ENCODE measurements around the gene SPATA24. TPM values are rescaled to one million over a fixed set of nuclear protein-coding genes. Genes with fewer than 3 reads are reported as not detected.

The SPATA24 gene
- total and polyA plus RNA-seq, 2 of the 8 experiments (the other 6 are each of a cell fraction or from before 2014, with no cell fraction given), result 5.8 to 9.4 TPM

DNA sequence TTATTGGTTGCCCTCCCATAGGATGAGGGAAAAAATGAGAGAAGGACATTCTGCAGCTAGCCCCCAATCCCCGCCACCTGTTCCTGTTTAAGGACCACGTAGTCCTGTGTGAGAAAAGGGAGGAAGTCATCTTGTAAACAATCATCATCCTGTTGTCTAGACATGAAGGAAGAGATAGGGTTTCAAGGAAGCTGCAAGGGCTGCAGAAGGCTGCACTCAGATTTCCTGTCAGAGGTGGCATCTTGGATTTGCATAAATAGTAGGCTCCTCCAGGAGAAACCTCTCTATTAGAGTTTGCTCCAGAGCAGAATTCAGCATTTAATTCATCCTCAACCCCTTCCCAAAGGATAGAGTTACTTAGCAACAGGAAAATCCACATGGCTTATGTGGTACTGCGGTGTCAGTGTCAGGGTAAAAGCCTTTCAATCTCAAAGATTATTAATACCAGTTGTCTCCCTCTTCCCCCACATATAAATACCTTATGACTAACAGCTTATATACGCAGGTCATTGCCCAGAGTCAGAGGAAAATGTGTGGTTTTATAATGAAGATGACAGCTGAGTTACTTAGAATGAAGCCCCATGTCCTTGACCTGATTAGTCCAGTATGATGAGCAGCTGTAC lies 40.1 kb upstream of the SPATA24 start:
- H3K9ac ChIP-seq (replicated peaks in 1 of 4; ENCODE audit: extremely low read depth in 1 of 4, low read depth in 3 of 4, low read length in 3 of 4), result no peak overlapping the region
- H3K79me1 ChIP-seq (ENCODE audit: low read depth, low read length), result no peaks in the 10 kb centered on the region
- no peak overlapping the region for H2BK120ac ChIP-seq (replicated peaks; ENCODE audit: low read depth, low read length)
- no peak for FAIRE-seq
- no peak overlapping the region for H2BK5ac ChIP-seq (ENCODE audit: low read depth, low read length)
- no peak overlapping the region for H3K4me3 ChIP-seq (ENCODE audit: extremely low read depth in 1 of 4, insufficient read depth in 2 of 4, low read depth in 3 of 4, low read length in 4 of 4)
- H3K23me2 ChIP-seq (ENCODE audit: low read depth, low read length), result no peaks in the 10 kb centered on the region
- ChIA-PET POLR2A (ENCODE audit: partially characterized antibody) (interaction anchor here (1.1 to 2.0 kb wide), 4 partner anchors 12 to 117 kb away, joined by 3 to 4 read pairs (median 4); partner anchors contain the start of genes ECSCR and UBE2D2), CTCF (ENCODE audit: partially characterized antibody) (interaction anchor here (1.0 to 4.5 kb wide), 8 partner anchors 12 to 524 kb away, joined by 3 to 26 read pairs (median 4); no protein-coding TSS in a partner anchor)
- H3K79me2 ChIP-seq (ENCODE audit: control insufficient read depth in 1 of 2, insufficient read depth in 2 of 2, low read length in 2 of 2), result no peaks in the 10 kb centered on the region
- no peak overlapping the region for H3K27ac ChIP-seq (ENCODE audit: low read depth, low read length)
- no peak overlapping the region for H2BK15ac ChIP-seq (ENCODE audit: low read length)
- H3K56ac ChIP-seq (replicated peaks; ENCODE audit: insufficient read length, low read depth, low read length), result no peak overlapping the region
- no peak overlapping the region for H3K18ac ChIP-seq (ENCODE audit: extremely low read depth, low read length)
- no peak overlapping the region for H2BK20ac ChIP-seq (ENCODE audit: low read length)
- no peak overlapping the region for H4K5ac ChIP-seq (ENCODE audit: insufficient read length, low read depth, low read length)
- no peaks in the 10 kb centered on the region for H3K27me3 ChIP-seq (replicated peaks in 1 of 4; ENCODE audit: control insufficient read depth in 3 of 4, extremely low read depth in 1 of 4, insufficient read depth in 3 of 4, low read length in 3 of 4)
- no peak for TF ChIP-seq SIX5 (IDR thresholded peaks at IDR 0.05; ENCODE audit: low read depth, low read length)
- TF ChIP-seq JUN (IDR thresholded peaks at IDR 0.05; ENCODE audit: low read depth, low read length), result no peak
- TF ChIP-seq TAF7 (optimal IDR thresholded peaks at IDR 0.05; ENCODE audit: borderline replicate concordance, low read depth, low read length), result no peak
- TF ChIP-seq, protein P1, sequence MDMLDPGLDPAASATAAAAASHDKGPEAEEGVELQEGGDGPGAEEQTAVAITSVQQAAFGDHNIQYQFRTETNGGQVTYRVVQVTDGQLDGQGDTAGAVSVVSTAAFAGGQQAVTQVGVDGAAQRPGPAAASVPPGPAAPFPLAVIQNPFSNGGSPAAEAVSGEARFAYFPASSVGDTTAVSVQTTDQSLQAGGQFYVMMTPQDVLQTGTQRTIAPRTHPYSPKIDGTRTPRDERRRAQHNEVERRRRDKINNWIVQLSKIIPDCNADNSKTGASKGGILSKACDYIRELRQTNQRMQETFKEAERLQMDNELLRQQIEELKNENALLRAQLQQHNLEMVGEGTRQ (IDR thresholded peaks at IDR 0.05; ENCODE audit: low read length), result no peak
- no peak for TF ChIP-seq FOSL1 (IDR thresholded peaks at IDR 0.05; ENCODE audit: insufficient read depth, low read depth, low read length)
- TF ChIP-seq CBX5 (IDR thresholded peaks at IDR 0.05; ENCODE audit: low read depth, low read length), result no peak
- TF ChIP-seq TEAD4 (IDR thresholded peaks at IDR 0.05; ENCODE audit: low read depth, low read length), result no peak
- no peaks in the 10 kb centered on the region for H3K36me3 ChIP-seq (ENCODE audit: control insufficient read depth in 2 of 4, insufficient read depth in 4 of 4, low read length in 3 of 4)
- no peak overlapping the region for H2AFZ ChIP-seq (ENCODE audit: low read length)
- no peak overlapping the region for H4K91ac ChIP-seq (replicated peaks; ENCODE audit: insufficient read length, low read length)
- no peak overlapping the region for H2BK12ac ChIP-seq (ENCODE audit: low read depth, low read length)
- WGBS, 2 experiments (ENCODE audit: extremely low coverage in 1 of 2, insufficient coverage in 1 of 2, insufficient read length in 1 of 2, insufficient replicate concordance in 2 of 2, low coverage in 1 of 2, low lambda C conversion rate in 2 of 2, missing lambda C conversion rate in 1 of 2), result 88% methylated on average over 4 of the region's 4 CpGs; no CpG with 5 or more reads in 1 of the 2 experiments
- H4K8ac ChIP-seq (ENCODE audit: extremely low read depth, insufficient read depth, low read length), result no peak overlapping the region
- H3K4me1 ChIP-seq (replicated peaks in 1 of 4; ENCODE audit: control insufficient read depth in 3 of 4, insufficient read depth in 4 of 4, low read length in 3 of 4), result peaks cover 0 to 3% (median 0%) of the 10 kb centered on the region in 4 experiments; a peak in 3 of 7 replicates
- no peak overlapping the region for H3K4ac ChIP-seq (replicated peaks; ENCODE audit: insufficient read length, low read depth, low read length)
- no peak overlapping the region for H3K4me2 ChIP-seq (ENCODE audit: insufficient read depth in 1 of 2, low read depth in 2 of 2, low read length in 2 of 2)
- no peak overlapping the region for H3K14ac ChIP-seq (ENCODE audit: insufficient read length)
- no peak overlapping the region for H3K23ac ChIP-seq (ENCODE audit: insufficient read length)
- no peak overlapping the region for H2AK5ac ChIP-seq (ENCODE audit: low read depth, low read length)
- no peaks in the 10 kb centered on the region for H4K20me1 ChIP-seq (replicated peaks in 1 of 2; ENCODE audit: control insufficient read depth in 1 of 2, insufficient read depth in 2 of 2, low read length in 2 of 2)
- H3K9me3 ChIP-seq (ENCODE audit: insufficient read depth in 2 of 2, low read depth in 1 of 2, low read length in 1 of 2), result no peaks in the 10 kb centered on the region
- no peak for DNase-seq (ENCODE audit: low read depth in 1 of 2, low spot score in 2 of 2)

Data from H1 (cell line).